Measurements from ENCODE around the gene OSBPL3.
A peak's percentile ranks its signal among the peaks of the same experiment; 100 is the strongest.

Gene OSBPL3

GRCh38 chr7:24825931-24826661 is 153.9 kb downstream of the OSBPL3 start:
- Mint-ChIP-seq H3K27ac (peak overlapping the region; percentile 86), H3K4me1 (ENCODE audit: low read depth) (peaks cover 87% of the 10 kb centered on the region), H3K9me3 (no peaks in the 10 kb centered on the region), H3K36me3 (ENCODE audit: low read depth) (peaks cover 74% of the 10 kb centered on the region), H3K27me3 (no peaks in the 10 kb centered on the region), H3K4me3 (peak overlapping the region; percentile 47)

GRCh38 chr7:24825381-24825794 is 154.6 kb downstream of the OSBPL3 start:
- Mint-ChIP-seq H3K4me1 (ENCODE audit: low read depth) (peaks cover 87% of the 10 kb centered on the region), H3K27me3 (no peaks in the 10 kb centered on the region), H3K9me3 (no peaks in the 10 kb centered on the region), H3K27ac (peak overlapping the region; percentile 17), H3K36me3 (ENCODE audit: low read depth) (peaks cover 69% of the 10 kb centered on the region), H3K4me3 (no peak overlapping the region)

DNA sequence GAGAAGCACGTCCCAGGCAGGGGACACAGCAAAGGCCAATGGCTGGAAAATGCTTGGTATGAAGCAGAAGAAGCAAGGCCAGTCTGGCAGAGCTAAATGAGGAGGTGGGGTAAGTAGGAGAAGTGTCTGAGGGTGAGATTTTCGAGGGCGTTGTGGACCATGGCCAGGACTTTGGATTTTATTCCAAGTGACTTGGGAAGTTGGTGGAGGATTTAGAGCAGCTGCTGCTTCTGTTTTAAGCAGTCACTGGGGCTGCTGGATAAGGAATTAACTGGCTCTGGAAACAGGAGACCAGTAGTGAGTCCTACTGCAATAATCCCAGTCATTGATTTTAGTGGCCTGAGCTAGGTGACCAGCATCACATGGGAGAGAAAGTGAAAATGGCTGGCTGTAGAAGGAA is 155.1 kb downstream of the OSBPL3 start:
- Mint-ChIP-seq H3K27ac (peak overlapping the region; percentile 17), H3K4me3 (no peak overlapping the region), H3K27me3 (no peaks in the 10 kb centered on the region), H3K4me1 (ENCODE audit: low read depth) (peaks cover 87% of the 10 kb centered on the region), H3K9me3 (no peaks in the 10 kb centered on the region), H3K36me3 (ENCODE audit: low read depth) (peaks cover 69% of the 10 kb centered on the region)

DNA sequence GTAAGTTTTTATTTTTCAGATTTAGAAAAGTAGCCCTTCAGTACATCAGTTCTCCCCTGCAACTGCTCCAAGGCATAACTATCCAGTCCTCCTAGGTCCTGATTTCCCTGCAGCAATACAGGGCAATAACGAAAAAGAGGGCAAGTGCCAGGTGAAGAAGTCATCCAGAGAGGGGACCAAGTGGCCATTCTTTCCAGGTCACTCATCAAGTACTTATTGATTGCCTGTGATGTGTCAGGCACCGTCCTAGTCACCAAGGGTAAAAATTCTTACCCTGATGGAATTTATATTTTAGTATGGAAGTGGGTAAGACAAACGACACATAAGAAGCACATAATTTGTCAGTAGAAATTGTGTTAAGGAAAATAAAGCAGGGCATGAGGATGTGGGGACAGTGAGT is 155.6 kb downstream of the OSBPL3 start:
- peaks cover 69% of the 10 kb centered on the region for H3K36me3 Mint-ChIP-seq (ENCODE audit: low read depth)
- peaks cover 86% of the 10 kb centered on the region for H3K4me1 Mint-ChIP-seq (ENCODE audit: low read depth)
- H3K9me3 Mint-ChIP-seq: no peaks in the 10 kb centered on the region
- no peak overlapping the region for H3K27ac Mint-ChIP-seq
- H3K27me3 Mint-ChIP-seq: no peaks in the 10 kb centered on the region
- no peak overlapping the region for H3K4me3 Mint-ChIP-seq

- peaks cover 69% of the 10 kb centered on the region for H3K36me3 Mint-ChIP-seq (ENCODE audit: low read depth)
- H3K27me3 Mint-ChIP-seq: no peaks in the 10 kb centered on the region
- H3K4me1 Mint-ChIP-seq (ENCODE audit: low read depth): peaks cover 72% of the 10 kb centered on the region
- H3K9me3 Mint-ChIP-seq: no peaks in the 10 kb centered on the region
- H3K4me3 Mint-ChIP-seq: peak overlapping the region; percentile 59
- H3K27ac Mint-ChIP-seq: peak overlapping the region; percentile 94
Measured at GRCh38 chr7:24821754-24822054, 158.3 kb downstream of the OSBPL3 start.

- peak overlapping the region; percentile 94 for H3K27ac Mint-ChIP-seq
- peaks cover 67% of the 10 kb centered on the region for H3K4me1 Mint-ChIP-seq (ENCODE audit: low read depth)
- H3K36me3 Mint-ChIP-seq (ENCODE audit: low read depth): peaks cover 69% of the 10 kb centered on the region
- H3K4me3 Mint-ChIP-seq: peak overlapping the region; percentile 59
- no peaks in the 10 kb centered on the region for H3K27me3 Mint-ChIP-seq
- H3K9me3 Mint-ChIP-seq: no peaks in the 10 kb centered on the region
Measured at GRCh38 chr7:24821045-24821753, 158.8 kb downstream of the OSBPL3 start.

DNA sequence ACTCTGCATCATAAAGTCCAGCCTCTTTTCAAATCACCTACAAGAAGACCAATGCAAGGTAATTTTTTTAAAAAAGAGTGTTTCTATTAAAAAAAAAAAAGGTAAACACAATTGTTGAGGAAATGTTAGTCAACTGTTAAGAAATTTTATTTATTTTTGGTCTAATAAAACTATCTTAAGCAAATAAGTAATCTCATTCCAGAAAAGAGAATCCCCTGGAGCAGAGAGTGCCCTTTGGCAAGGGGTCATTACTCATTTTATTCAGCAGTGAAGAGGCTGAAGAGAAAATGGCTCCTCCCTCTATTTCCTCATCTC is 159.3 kb downstream of the OSBPL3 start:
- H3K9me3 Mint-ChIP-seq: no peaks in the 10 kb centered on the region
- H3K27ac Mint-ChIP-seq: peak overlapping the region; percentile 94
- H3K4me3 Mint-ChIP-seq: peak overlapping the region; percentile 70
- H3K4me1 Mint-ChIP-seq (ENCODE audit: low read depth): peaks cover 62% of the 10 kb centered on the region
- H3K27me3 Mint-ChIP-seq: no peaks in the 10 kb centered on the region
- H3K36me3 Mint-ChIP-seq (ENCODE audit: low read depth): peaks cover 66% of the 10 kb centered on the region

DNA sequence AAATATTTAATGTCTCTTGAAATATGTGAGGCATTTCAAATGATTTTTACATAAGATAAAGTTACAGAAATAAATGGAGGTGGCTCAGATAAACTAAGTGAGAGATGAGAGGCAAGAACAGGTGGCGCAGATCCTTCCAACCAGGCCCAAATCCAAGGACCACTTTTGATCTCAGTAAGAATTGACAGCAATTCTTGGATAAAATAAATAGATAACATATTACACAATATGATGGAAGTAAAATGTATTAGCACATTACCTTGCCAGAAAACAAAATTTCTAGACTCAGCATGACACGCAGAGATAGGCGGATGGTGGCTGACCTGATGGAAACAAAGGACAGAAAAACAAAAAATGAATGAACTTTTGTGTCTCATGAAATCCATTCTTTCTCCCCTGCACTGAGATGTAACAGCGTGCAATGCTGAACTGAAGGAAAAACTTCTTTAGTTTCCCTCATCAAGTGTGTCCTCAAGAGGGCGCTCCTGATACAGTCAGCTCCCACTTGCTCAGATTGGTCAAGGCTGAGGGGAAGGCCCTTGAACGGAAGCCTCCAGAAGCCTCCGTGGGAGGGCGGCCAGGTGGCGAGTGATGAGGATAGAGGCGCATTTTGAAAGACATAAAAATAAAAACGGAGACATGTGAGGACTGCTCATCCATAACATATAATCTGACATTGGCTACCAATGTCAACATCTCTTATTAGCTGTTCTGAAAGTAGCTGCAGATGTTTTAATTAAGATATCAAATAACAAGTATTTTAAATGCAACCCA is 159.9 kb downstream of the OSBPL3 start:
- Mint-ChIP-seq H3K27ac (peak overlapping the region; percentile 94), H3K9me3 (no peaks in the 10 kb centered on the region), H3K36me3 (ENCODE audit: low read depth) (peaks cover 66% of the 10 kb centered on the region), H3K27me3 (no peaks in the 10 kb centered on the region), H3K4me3 (peak overlapping the region; percentile 70), H3K4me1 (ENCODE audit: low read depth) (peaks cover 56% of the 10 kb centered on the region)

DNA sequence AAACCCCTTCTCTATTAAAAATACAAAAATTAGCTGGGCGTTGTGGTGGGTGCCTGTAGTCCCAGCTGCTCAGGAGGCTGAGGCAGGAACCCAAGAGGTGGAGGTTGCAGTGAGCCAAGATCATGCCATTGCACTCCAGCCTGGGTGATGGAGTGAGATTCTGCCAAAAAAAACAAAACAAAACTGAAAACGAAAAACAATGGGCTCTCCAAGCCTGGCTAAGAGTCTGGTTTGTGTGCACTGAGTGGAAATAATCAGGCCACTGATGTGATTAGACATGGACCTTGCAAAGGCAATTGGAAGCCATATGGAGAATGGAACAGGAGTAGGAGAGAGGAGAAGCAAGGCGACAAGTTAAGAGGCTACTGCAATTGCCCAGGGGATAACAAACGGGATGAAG is 162.6 kb downstream of the OSBPL3 start:
- Mint-ChIP-seq H3K4me3 (no peak overlapping the region), H3K9me3 (no peaks in the 10 kb centered on the region), H3K36me3 (ENCODE audit: low read depth) (peaks cover 70% of the 10 kb centered on the region), H3K4me1 (ENCODE audit: low read depth) (peaks cover 36% of the 10 kb centered on the region), H3K27me3 (no peaks in the 10 kb centered on the region), H3K27ac (no peak overlapping the region)

GRCh38 chr7:24816868-24817267 is 163.1 kb downstream of the OSBPL3 start:
- Mint-ChIP-seq H3K9me3 (no peaks in the 10 kb centered on the region), H3K4me1 (ENCODE audit: low read depth) (peaks cover 31% of the 10 kb centered on the region), H3K4me3 (no peak overlapping the region), H3K27ac (no peak overlapping the region), H3K36me3 (ENCODE audit: low read depth) (peaks cover 72% of the 10 kb centered on the region), H3K27me3 (no peaks in the 10 kb centered on the region)

DNA sequence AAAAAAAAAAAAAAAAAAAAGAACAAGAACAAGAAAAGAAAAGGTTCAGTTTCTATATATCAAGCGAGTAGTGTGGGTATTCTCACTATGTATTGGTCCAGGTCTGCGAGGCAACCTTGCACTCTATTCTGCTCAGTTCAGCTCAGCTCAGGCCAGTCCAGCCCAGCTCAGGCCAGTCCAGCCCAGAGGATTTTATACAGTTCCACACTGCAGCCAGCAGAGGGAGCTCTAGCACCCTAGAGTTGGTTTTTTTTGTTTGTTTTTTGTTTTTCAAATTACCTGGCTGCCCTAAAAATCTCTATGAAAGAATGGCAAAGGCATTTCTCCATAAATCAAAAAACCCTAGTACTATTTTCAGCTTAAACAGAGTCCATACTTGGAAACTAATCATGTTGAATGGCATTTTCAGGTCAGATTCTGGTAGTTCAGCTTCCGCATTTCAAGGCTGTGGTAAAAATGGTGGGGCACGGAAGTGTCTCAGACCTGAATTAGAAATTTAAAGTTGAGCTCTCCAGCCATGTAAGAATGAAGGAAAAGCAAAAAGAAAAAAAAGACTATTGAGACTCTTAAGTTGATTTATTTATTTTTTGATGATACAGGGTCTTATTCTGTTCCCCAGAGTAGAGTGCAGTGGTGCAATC is 167.6 kb downstream of the OSBPL3 start:
- Mint-ChIP-seq H3K4me1 (ENCODE audit: low read depth) (no peaks in the 10 kb centered on the region), H3K27me3 (no peaks in the 10 kb centered on the region), H3K9me3 (no peaks in the 10 kb centered on the region), H3K27ac (no peak overlapping the region), H3K36me3 (ENCODE audit: low read depth) (peaks cover 85% of the 10 kb centered on the region), H3K4me3 (no peak overlapping the region)

GRCh38 chr7:24808518-24808917 is 171.5 kb downstream of the OSBPL3 start:
- H3K9me3 Mint-ChIP-seq: no peaks in the 10 kb centered on the region
- H3K27ac Mint-ChIP-seq: no peak overlapping the region
- H3K36me3 Mint-ChIP-seq (ENCODE audit: low read depth): peaks cover 82% of the 10 kb centered on the region
- no peaks in the 10 kb centered on the region for H3K4me1 Mint-ChIP-seq (ENCODE audit: low read depth)
- H3K4me3 Mint-ChIP-seq: no peak overlapping the region
- no peaks in the 10 kb centered on the region for H3K27me3 Mint-ChIP-seq

GRCh38 chr7:24802300-24802699 is 177.7 kb downstream of the OSBPL3 start:
- Mint-ChIP-seq H3K36me3 (ENCODE audit: low read depth) (peaks cover 72% of the 10 kb centered on the region), H3K27me3 (no peaks in the 10 kb centered on the region), H3K27ac (no peak overlapping the region), H3K4me3 (no peak overlapping the region), H3K4me1 (ENCODE audit: low read depth) (no peaks in the 10 kb centered on the region), H3K9me3 (no peaks in the 10 kb centered on the region)

GRCh38 chr7:24801883-24802282 is 178.1 kb downstream of the OSBPL3 start:
- Mint-ChIP-seq H3K9me3 (no peaks in the 10 kb centered on the region), H3K4me1 (ENCODE audit: low read depth) (no peaks in the 10 kb centered on the region), H3K27me3 (no peaks in the 10 kb centered on the region), H3K27ac (no peak overlapping the region), H3K36me3 (ENCODE audit: low read depth) (peaks cover 74% of the 10 kb centered on the region), H3K4me3 (no peak overlapping the region)

DNA sequence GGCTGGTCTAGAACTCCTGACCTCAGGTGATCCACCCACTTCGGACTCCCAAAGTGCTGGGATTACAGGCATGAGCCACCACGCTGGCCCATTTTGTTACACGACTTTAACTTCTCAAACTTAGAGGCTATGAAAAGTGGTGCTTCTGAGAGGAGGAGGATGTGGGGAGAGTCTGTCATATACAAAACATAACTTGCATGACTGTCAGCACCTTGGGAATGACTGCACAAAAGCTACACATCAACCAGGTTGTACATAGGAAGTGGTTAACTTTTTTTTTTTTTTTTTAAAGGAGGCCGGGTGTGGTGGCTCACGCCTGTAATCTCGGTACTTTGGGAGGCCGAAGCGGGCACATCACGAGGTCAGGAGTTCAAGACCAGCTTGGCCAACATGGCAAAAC is 179.3 kb downstream of the OSBPL3 start:
- H3K9me3 Mint-ChIP-seq: no peaks in the 10 kb centered on the region
- H3K36me3 Mint-ChIP-seq (ENCODE audit: low read depth): peaks cover 77% of the 10 kb centered on the region
- no peak overlapping the region for H3K27ac Mint-ChIP-seq
- H3K4me1 Mint-ChIP-seq (ENCODE audit: low read depth): no peaks in the 10 kb centered on the region
- no peaks in the 10 kb centered on the region for H3K27me3 Mint-ChIP-seq
- no peak overlapping the region for H3K4me3 Mint-ChIP-seq
